Esophagus squamous epithelium (tissue), 5 donors: ENCODE measurements around the gene COPG2. TPM values are rescaled to one million over a fixed set of nuclear protein-coding genes. Genes with fewer than 3 reads are reported as not detected.

Experiments
- DNase-seq: peaks from one replicate; lab custom pipeline; 2025; lab: John Stamatoyannopoulos, UW
- H3K27ac ChIP-seq, 4 donors: fragments of 200-600 bp; sonication (generic); one replicate each; pipeline ENCODE4 v1.5.1; 2016 to 2019; ENCODE audit warnings: mild to moderate bottlenecking in 1 of 4
- H3K27me3 ChIP-seq, 4 donors: fragments of 200-600 bp; sonication (generic); 1 replicate in 3 of 4; 2 replicates in 1 of 4; pipeline versions ENCODE4 v1.5.1 to v1.6.0; 2017 to 2021; ENCODE audit warnings: antibody characterized with exemption in 1 of 4
- H3K36me3 ChIP-seq, 3 donors: fragments of 200-600 bp; sonication (generic); one replicate each; pipeline ENCODE4 v1.5.1; 2016 to 2019
- H3K4me1 ChIP-seq, 3 donors: fragments of 200-600 bp; sonication (generic); one replicate each; pipeline ENCODE4 v1.5.1; 2017 to 2019
- H3K4me3 ChIP-seq, 4 donors: fragments of 200-600 bp; sonication (generic); 1 replicate in 3 of 4; 2 replicates in 1 of 4; pipeline ENCODE4 v1.5.1; 2016 to 2019; ENCODE audit warnings: mild to moderate bottlenecking in 2 of 4, moderate library complexity in 1 of 4
- H3K9me3 ChIP-seq, 3 donors: fragments of 200-600 bp; sonication (generic); one replicate each; pipeline ENCODE4 v1.5.1; 2016 to 2019
- POLR2A ChIP-seq, 4 donors: fragments of 450-650 bp; IDR thresholded peaks; one replicate each; pipeline ENCODE4 v1.6.1; 2017; ENCODE audit warnings: antibody characterized with exemption in 4 of 4, mild to moderate bottlenecking in 4 of 4, moderate library complexity in 3 of 4
- WGBS, 2 donors: methylation state at CpG; one replicate each; pipeline ENCODE4 v1.1.5; 2018; 5-methylcytosine and 5-hydroxymethylcytosine counted together
- intact Hi-C: fragments of 100-400 bp; cut with DNase I; formaldehyde crosslinking; loops from one replicate; pipeline ENCODE4 v1.15.0; 2022
- total RNA-seq, 4 donors: library from RNA; depleted of rRNA; stranded (reverse); fragments of >200 nt; gene quantifications; one replicate each; pipeline ENCODE4 v1.1.0, GENCODE V29; 2016
- TF ChIP-seq, protein P1 (sequence below), 6 experiments: fragments of 450-650 bp in 4 of 6; fragments of 200-600 bp in 2 of 6; sonication (generic) in 2 of 6; IDR thresholded peaks; one replicate each; pipeline ENCODE4 v1.5.1; 2016 to 2019; ENCODE audit warnings: antibody characterized with exemption in 6 of 6, mild to moderate bottlenecking in 4 of 6, moderate library complexity in 4 of 6
- donor health status: DM: yes; HTN: yes; CAD: no.

COPG2 gene
- total RNA-seq, 4 donors from 2014 or later = 12.3 to 28.2 (median 17.8) TPM

DNA sequence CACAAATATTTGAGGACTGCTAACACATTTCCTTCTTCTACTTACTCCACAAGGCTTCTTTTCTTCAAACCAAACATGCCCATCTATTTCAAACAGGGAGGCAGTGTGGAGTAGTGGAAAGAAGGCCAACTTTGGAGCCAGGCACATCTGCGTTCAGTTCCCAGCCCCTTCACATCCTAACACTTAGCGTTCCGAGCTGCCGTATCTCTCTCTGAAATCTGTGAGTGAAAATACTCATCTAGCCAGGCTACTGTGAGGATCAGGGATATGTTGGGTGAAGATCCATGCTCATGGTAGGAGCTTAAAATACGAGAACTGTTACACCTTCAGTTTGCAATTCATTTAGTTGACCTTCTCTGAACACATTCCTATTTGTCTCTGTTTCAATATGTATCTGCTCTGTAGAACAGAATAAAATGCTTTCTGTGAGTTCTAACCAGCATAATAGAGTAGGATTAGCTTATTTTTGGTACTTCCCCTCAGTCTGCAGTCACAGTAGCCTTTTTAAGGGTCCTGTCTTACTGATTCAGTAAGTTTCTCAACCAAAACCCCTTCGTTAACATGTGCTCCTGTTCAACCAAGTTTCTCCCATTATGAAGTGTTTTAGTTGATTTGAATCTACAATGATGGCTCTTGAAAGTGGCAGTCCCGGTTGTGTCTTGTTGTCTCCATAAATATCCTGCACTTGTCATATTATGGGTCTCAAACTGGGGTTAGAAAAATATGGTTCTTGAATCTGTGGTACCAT lies 180.0 kb downstream of the COPG2 start:
- no peak for DNase-seq
- 84 to 92% methylated on average over 7 of the region's 7 CpGs for WGBS, 2 donors

GRCh38 chr7:130486954-130487436 lies 181.6 kb downstream of the COPG2 start:
- no peak for TF ChIP-seq POLR2A (IDR thresholded peaks at IDR 0.05)
- Histone ChIP-seq H3K4me1 (peaks cover 7 to 33% (median 17%) of the 10 kb centered on the region in 3 donors), H3K27ac (peak overlapping the region in 3 of 4 donors; percentile 15 to 36 (median 23)), H3K27me3 (peaks cover 0 to 72% (median 0%) of the 10 kb centered on the region in 4 donors), H3K4me3 (peak overlapping the region; percentile 40 to 68 (median 50)), H3K36me3 (no peaks in the 10 kb centered on the region), H3K9me3 (no peaks in the 10 kb centered on the region)
- DNase-seq = no peak
- intact Hi-C loops = no loop called here
- 10 to 26% methylated on average over 3 to 6 of the region's 6 CpGs for WGBS, 2 donors

More for the DNA sequence above, 180.0 kb downstream of the COPG2 start:
- H3K27ac ChIP-seq = no peak overlapping the region
- TF ChIP-seq, protein P1, sequence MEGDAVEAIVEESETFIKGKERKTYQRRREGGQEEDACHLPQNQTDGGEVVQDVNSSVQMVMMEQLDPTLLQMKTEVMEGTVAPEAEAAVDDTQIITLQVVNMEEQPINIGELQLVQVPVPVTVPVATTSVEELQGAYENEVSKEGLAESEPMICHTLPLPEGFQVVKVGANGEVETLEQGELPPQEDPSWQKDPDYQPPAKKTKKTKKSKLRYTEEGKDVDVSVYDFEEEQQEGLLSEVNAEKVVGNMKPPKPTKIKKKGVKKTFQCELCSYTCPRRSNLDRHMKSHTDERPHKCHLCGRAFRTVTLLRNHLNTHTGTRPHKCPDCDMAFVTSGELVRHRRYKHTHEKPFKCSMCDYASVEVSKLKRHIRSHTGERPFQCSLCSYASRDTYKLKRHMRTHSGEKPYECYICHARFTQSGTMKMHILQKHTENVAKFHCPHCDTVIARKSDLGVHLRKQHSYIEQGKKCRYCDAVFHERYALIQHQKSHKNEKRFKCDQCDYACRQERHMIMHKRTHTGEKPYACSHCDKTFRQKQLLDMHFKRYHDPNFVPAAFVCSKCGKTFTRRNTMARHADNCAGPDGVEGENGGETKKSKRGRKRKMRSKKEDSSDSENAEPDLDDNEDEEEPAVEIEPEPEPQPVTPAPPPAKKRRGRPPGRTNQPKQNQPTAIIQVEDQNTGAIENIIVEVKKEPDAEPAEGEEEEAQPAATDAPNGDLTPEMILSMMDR (IDR thresholded peaks at IDR 0.05) = no peak
- no peak for TF ChIP-seq POLR2A (IDR thresholded peaks at IDR 0.05)
- peaks cover 0 to 79% (median 0%) of the 10 kb centered on the region in 4 donors for H3K27me3 ChIP-seq
- intact Hi-C loops = no loop called here
- no peaks in the 10 kb centered on the region for H3K36me3 ChIP-seq
- no peaks in the 10 kb centered on the region for H3K9me3 ChIP-seq
- no peak overlapping the region for H3K4me3 ChIP-seq
- H3K4me1 ChIP-seq = peaks cover 7 to 48% (median 20%) of the 10 kb centered on the region in 3 donors

- Histone ChIP-seq H3K27ac (peak overlapping the region; percentile 2 to 36 (median 19)), H3K4me3 (peak overlapping the region; percentile 40 to 68 (median 50)), H3K27me3 (peaks cover 0 to 65% (median 0%) of the 10 kb centered on the region in 4 donors), H3K4me1 (peaks cover 7 to 26% (median 10%) of the 10 kb centered on the region in 3 donors), H3K36me3 (no peaks in the 10 kb centered on the region), H3K9me3 (no peaks in the 10 kb centered on the region)
- WGBS, 2 donors = 4 to 24% methylated on average over 9 to 10 of the region's 67 CpGs
- TF ChIP-seq, protein P1 (IDR thresholded peaks at IDR 0.05) = peak; percentile 68 to 82 (median 76)
- TF ChIP-seq POLR2A (IDR thresholded peaks at IDR 0.05) = no peak
- DNase-seq = no peak
- intact Hi-C loops = no loop called here
Observed at GRCh38 chr7:130486114-130486953, 182.2 kb downstream of the COPG2 start.

GRCh38 chr7:130485734-130486113 lies 182.8 kb downstream of the COPG2 start:
- DNase-seq = no peak
- WGBS, 2 donors = 67 to 68% methylated on average over 11 of the region's 11 CpGs
- H3K4me1 ChIP-seq = peaks cover 7 to 20% (median 9%) of the 10 kb centered on the region in 3 donors
- peaks cover 0 to 59% (median 0%) of the 10 kb centered on the region in 4 donors for H3K27me3 ChIP-seq
- H3K36me3 ChIP-seq = no peaks in the 10 kb centered on the region
- intact Hi-C loops = no loop called here
- no peaks in the 10 kb centered on the region for H3K9me3 ChIP-seq
- no peak for TF ChIP-seq POLR2A (IDR thresholded peaks at IDR 0.05)
- H3K4me3 ChIP-seq = peak overlapping the region; percentile 40 to 68 (median 50)
- H3K27ac ChIP-seq = no peak overlapping the region

DNA sequence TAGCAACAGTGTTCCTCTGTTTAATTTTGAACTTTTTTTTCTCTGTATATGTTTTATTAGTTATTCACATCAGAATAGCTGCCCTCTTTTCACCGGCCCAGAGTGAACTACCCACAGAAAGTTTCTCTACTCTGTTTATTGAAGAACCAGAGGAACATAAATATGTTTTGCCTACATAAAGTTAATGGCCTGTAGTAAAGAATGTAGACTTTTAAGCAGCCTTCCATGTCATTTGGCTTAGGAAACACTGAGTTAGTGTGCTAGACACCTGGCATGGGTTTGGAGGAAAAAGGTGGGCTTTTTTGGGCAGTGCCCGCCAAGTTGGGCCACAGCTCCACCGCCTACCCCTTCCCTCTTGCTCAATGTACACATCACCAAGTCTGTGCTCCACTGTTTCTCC lies 185.5 kb downstream of the COPG2 start:
- peaks cover 7 to 17% (median 9%) of the 10 kb centered on the region in 3 donors for H3K4me1 ChIP-seq
- WGBS, 2 donors = 70 to 93% methylated on average over 3 of the region's 3 CpGs
- DNase-seq = no peak
- TF ChIP-seq, protein P1 (IDR thresholded peaks at IDR 0.05) = no peak
- no peak for TF ChIP-seq POLR2A (IDR thresholded peaks at IDR 0.05)
- no peaks in the 10 kb centered on the region for H3K9me3 ChIP-seq
- H3K27ac ChIP-seq = no peak overlapping the region
- peaks cover 0 to 43% (median 0%) of the 10 kb centered on the region in 4 donors for H3K27me3 ChIP-seq
- no peaks in the 10 kb centered on the region for H3K36me3 ChIP-seq
- H3K4me3 ChIP-seq = no peak overlapping the region
- intact Hi-C loops = no loop called here
